ENCODE data around the gene PHF19.
A peak's percentile ranks its signal among the peaks of the same experiment; 100 is the strongest.

The PHF19 gene

GRCh38 chr9:120899490-120900068, 22.6 kb upstream of the PHF19 start:
- Histone ChIP-seq H3K27me3 (ENCODE audit: control insufficient read depth, insufficient read depth, low read length) (peaks cover 9% of the 10 kb centered on the region), H3K4me3 (ENCODE audit: low read depth, low read length) (no peak overlapping the region), H3K9ac (ENCODE audit: low read depth, low read length) (no peak overlapping the region), H3K9me3 (ENCODE audit: control insufficient read depth, insufficient read depth, low read length) (no peaks in the 10 kb centered on the region), H3K4me1 (ENCODE audit: control insufficient read depth, insufficient read depth, low read length) (no peaks in the 10 kb centered on the region), H3K27ac (ENCODE audit: low read depth, low read length) (no peak overlapping the region), H3K36me3 (ENCODE audit: control insufficient read depth, insufficient read depth, low read length) (no peaks in the 10 kb centered on the region)

DNA sequence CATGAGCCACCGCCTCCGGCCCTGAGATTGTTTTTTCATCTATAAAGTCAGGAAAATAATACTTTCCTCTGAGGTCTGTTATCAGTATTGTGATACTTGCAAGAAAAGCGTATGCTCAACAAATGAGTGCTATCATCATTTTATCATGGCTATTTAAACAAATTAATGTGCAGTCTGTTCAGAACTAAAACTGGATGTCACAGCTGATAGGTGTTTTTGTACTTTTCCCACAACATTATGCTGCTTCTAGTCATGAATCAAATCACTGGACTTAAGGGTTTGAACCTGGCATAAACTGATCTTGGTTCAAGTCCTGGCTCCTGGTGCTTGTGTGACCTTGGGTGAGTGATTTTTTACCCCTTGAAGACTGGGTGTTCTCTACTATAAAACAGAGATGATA, 21.4 kb upstream of the PHF19 start:
- Histone ChIP-seq H3K9me3 (ENCODE audit: control insufficient read depth, insufficient read depth, low read length) (no peaks in the 10 kb centered on the region), H3K27ac (ENCODE audit: low read depth, low read length) (no peak overlapping the region), H3K9ac (ENCODE audit: low read depth, low read length) (no peak overlapping the region), H3K27me3 (ENCODE audit: control insufficient read depth, insufficient read depth, low read length) (peaks cover 20% of the 10 kb centered on the region), H3K36me3 (ENCODE audit: control insufficient read depth, insufficient read depth, low read length) (no peaks in the 10 kb centered on the region), H3K4me3 (ENCODE audit: low read depth, low read length) (no peak overlapping the region), H3K4me1 (ENCODE audit: control insufficient read depth, insufficient read depth, low read length) (0 out of 2 replicates have a peak, but pooled peaks cover 3% of the 10 kb centered on the region)

DNA sequence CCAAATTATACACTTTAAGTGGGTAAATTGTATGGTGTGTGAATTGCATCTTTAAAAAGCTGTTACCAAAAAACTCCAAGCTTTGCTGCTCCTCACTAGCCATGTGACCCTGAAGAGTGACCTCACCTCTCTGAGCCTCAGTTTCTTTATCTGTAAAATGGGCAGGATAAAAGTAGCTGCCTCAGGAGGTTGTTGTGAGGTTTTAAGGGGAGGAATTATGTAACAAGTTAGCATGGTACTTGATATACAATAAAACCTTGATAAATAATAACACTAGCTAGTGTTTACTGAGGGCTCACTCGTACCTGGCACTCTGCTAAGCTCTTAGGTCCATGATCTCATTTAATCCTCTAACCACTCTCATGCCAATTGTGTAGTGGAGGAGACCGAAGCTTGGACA, 19.0 kb upstream of the PHF19 start:
- Histone ChIP-seq H3K36me3 (ENCODE audit: control insufficient read depth, insufficient read depth, low read length) (no peaks in the 10 kb centered on the region), H3K27me3 (ENCODE audit: control insufficient read depth, insufficient read depth, low read length) (peaks cover 25% of the 10 kb centered on the region), H3K9ac (ENCODE audit: low read depth, low read length) (no peak overlapping the region), H3K27ac (ENCODE audit: low read depth, low read length) (no peak overlapping the region), H3K4me3 (ENCODE audit: low read depth, low read length) (no peak overlapping the region), H3K4me1 (ENCODE audit: control insufficient read depth, insufficient read depth, low read length) (0 out of 2 replicates have a peak, but pooled peaks cover 3% of the 10 kb centered on the region), H3K9me3 (ENCODE audit: control insufficient read depth, insufficient read depth, low read length) (no peaks in the 10 kb centered on the region)

GRCh38 chr9:120894321-120895148, 17.5 kb upstream of the PHF19 start:
- peaks cover 25% of the 10 kb centered on the region for H3K27me3 ChIP-seq (ENCODE audit: control insufficient read depth, insufficient read depth, low read length)
- 0 out of 2 replicates have a peak, but pooled peaks cover 11% of the 10 kb centered on the region for H3K4me1 ChIP-seq (ENCODE audit: control insufficient read depth, insufficient read depth, low read length)
- H3K9me3 ChIP-seq (ENCODE audit: control insufficient read depth, insufficient read depth, low read length) = no peaks in the 10 kb centered on the region
- no peak overlapping the region for H3K27ac ChIP-seq (ENCODE audit: low read depth, low read length)
- H3K36me3 ChIP-seq (ENCODE audit: control insufficient read depth, insufficient read depth, low read length) = no peaks in the 10 kb centered on the region
- peak overlapping the region; percentile 53 for H3K4me3 ChIP-seq (ENCODE audit: low read depth, low read length)
- no peak overlapping the region for H3K9ac ChIP-seq (ENCODE audit: low read depth, low read length)

- H3K4me1 ChIP-seq (ENCODE audit: control insufficient read depth, insufficient read depth, low read length) = 0 out of 2 replicates have a peak, but pooled peaks cover 11% of the 10 kb centered on the region
- no peak overlapping the region for H3K9ac ChIP-seq (ENCODE audit: low read depth, low read length)
These were observed 16.8 kb upstream of the PHF19 start for GRCh38 chr9:120893611-120894307.

GRCh38 chr9:120892748-120893610, 16.0 kb upstream of the PHF19 start:
- H3K27me3 ChIP-seq (ENCODE audit: control insufficient read depth, insufficient read depth, low read length) = peaks cover 25% of the 10 kb centered on the region
- no peak overlapping the region for H3K9ac ChIP-seq (ENCODE audit: low read depth, low read length)
- H3K36me3 ChIP-seq (ENCODE audit: control insufficient read depth, insufficient read depth, low read length) = no peaks in the 10 kb centered on the region
- H3K4me3 ChIP-seq (ENCODE audit: low read depth, low read length) = no peak overlapping the region
- no peak overlapping the region for H3K27ac ChIP-seq (ENCODE audit: low read depth, low read length)
- 0 out of 2 replicates have a peak, but pooled peaks cover 11% of the 10 kb centered on the region for H3K4me1 ChIP-seq (ENCODE audit: control insufficient read depth, insufficient read depth, low read length)
- no peaks in the 10 kb centered on the region for H3K9me3 ChIP-seq (ENCODE audit: control insufficient read depth, insufficient read depth, low read length)

More at GRCh38 chr9:120893611-120894307, 16.8 kb upstream of the PHF19 start:
- Histone ChIP-seq H3K9me3 (ENCODE audit: control insufficient read depth, insufficient read depth, low read length) (no peaks in the 10 kb centered on the region), H3K27me3 (ENCODE audit: control insufficient read depth, insufficient read depth, low read length) (peaks cover 25% of the 10 kb centered on the region), H3K27ac (ENCODE audit: low read depth, low read length) (no peak overlapping the region), H3K4me3 (ENCODE audit: low read depth, low read length) (peak overlapping the region; percentile 53; the same call in 1 of the 2 replicates), H3K36me3 (ENCODE audit: control insufficient read depth, insufficient read depth, low read length) (no peaks in the 10 kb centered on the region)

DNA sequence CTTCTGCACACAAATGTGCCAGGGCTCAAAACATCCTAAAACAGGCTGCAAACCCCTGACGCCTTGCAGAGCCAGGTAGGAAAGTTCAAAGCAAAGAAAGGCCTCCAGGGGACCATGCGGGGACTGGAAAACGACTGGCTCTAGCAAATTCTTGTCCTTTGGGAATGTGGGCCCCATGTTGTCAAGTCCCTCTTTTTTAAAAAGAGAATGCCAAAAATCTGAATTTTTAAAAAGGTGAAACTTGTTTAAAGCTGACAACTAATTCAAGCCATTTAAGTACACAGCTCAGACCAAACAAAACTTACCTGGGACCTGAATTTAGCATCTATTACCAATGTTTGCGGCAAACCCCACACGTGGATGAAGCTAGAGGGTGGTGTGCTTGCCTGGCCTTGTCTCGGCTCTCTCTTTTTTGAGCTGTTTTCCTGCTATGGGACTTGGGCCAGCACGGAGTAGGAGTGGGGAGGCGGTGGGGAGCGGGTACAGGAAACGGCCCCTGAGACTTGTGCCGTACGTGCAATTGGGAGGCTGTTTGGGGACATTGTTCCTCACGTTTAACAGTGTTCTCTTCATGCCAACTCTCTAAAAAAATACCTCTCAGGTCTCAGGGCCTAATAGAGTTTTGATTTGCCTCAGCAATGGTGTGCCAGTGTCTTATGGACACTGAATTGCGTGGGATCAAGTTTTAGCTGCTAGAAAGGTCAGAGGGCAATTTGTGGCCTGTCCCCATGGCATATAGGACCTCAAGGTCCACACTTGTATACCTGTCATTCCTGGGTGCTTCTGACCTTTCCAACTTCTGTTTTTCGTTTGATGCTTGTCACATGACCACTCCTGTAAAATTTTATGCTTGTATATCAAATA, 15.1 kb upstream of the PHF19 start:
- Histone ChIP-seq H3K4me1 (ENCODE audit: control insufficient read depth, insufficient read depth, low read length) (0 out of 2 replicates have a peak, but pooled peaks cover 11% of the 10 kb centered on the region), H3K9me3 (ENCODE audit: control insufficient read depth, insufficient read depth, low read length) (no peaks in the 10 kb centered on the region), H3K27ac (ENCODE audit: low read depth, low read length) (no peak overlapping the region), H3K36me3 (ENCODE audit: control insufficient read depth, insufficient read depth, low read length) (no peaks in the 10 kb centered on the region), H3K9ac (ENCODE audit: low read depth, low read length) (no peak overlapping the region), H3K4me3 (ENCODE audit: low read depth, low read length) (no peak overlapping the region), H3K27me3 (ENCODE audit: control insufficient read depth, insufficient read depth, low read length) (peaks cover 25% of the 10 kb centered on the region)

DNA sequence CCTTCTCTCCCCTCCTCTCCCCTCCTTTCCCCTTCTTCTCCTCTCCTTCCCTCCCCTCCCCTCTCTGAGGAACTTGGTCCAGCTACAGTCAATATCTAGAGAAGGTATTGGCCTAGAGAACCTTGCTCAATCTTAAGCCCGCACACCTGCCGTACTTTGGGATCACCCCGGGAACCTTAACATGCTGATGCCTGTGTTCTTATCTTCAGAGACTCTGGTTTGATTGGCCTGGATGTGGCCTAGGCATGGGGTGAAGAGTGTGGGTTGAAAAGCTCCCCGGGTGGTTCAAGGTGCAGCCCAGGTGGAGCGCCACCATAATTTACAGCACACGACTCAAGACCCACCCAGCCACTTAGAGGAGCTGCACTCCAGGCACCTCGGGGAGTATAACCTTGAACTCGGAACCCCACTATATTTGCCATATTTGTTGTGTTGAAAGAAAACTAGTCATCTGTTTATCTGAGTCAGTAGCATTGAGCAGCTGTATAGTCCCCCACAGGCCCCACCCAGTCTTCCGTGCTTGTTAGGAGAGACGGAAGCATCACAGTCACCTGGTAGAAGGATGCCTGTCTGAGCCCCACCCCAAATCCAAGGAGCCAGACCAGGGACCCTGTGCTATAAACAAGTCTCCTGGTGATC, 14.4 kb upstream of the PHF19 start:
- 0 out of 2 replicates have a peak, but pooled peaks cover 11% of the 10 kb centered on the region for H3K4me1 ChIP-seq (ENCODE audit: control insufficient read depth, insufficient read depth, low read length)
- peaks cover 25% of the 10 kb centered on the region for H3K27me3 ChIP-seq (ENCODE audit: control insufficient read depth, insufficient read depth, low read length)
- H3K27ac ChIP-seq (ENCODE audit: low read depth, low read length) = no peak overlapping the region
- no peak overlapping the region for H3K9ac ChIP-seq (ENCODE audit: low read depth, low read length)
- no peaks in the 10 kb centered on the region for H3K9me3 ChIP-seq (ENCODE audit: control insufficient read depth, insufficient read depth, low read length)
- H3K4me3 ChIP-seq (ENCODE audit: low read depth, low read length) = no peak overlapping the region
- no peaks in the 10 kb centered on the region for H3K36me3 ChIP-seq (ENCODE audit: control insufficient read depth, insufficient read depth, low read length)

DNA sequence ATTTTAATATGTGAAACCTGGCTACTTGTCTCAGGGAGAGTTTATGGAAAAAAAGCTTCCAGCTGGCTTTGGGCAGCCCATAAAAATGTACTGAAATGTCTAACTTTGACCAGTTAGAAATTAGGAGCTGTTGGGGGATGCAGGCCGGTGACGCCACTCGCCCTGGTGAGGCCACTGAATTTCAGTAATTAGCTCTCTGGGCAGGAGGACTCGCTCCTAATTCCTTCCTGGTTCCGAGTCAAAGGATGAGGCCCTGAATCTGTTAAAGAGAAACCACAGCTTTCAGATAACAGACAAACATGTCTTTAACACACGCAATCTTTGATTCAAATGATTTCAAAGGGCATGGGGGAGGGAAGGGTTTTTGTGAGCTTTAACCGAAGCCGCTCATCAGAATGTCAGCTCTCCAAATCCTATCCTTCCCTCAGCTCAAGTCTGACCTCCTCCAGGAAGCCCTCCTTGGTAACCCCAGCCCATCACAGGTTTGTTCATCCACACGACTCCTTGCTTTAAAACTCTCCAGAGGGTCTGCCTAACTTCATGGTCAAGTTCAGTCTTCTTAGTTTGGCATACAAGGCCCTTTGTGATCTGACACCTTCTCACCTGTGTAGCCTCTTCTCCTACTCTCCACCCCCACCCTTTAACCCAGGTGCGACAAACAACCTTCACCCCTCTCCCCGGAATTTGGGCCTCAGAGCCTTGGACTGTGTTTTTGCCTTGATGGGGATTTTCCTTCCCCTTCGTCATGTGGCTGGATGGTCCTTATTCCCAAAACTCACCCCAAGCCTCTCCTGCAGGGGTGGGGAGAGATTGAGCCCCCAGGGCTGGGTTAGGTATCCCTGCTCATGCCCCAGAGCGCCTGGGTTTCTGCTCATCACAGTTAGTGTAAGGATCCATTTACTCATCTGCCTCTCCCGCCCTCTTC, 13.6 kb upstream of the PHF19 start:
- Histone ChIP-seq H3K9me3 (ENCODE audit: control insufficient read depth, insufficient read depth, low read length) (no peaks in the 10 kb centered on the region), H3K27me3 (ENCODE audit: control insufficient read depth, insufficient read depth, low read length) (peaks cover 25% of the 10 kb centered on the region), H3K27ac (ENCODE audit: low read depth, low read length) (no peak overlapping the region), H3K4me3 (ENCODE audit: low read depth, low read length) (no peak overlapping the region), H3K9ac (ENCODE audit: low read depth, low read length) (no peak overlapping the region), H3K36me3 (ENCODE audit: control insufficient read depth, insufficient read depth, low read length) (no peaks in the 10 kb centered on the region), H3K4me1 (ENCODE audit: control insufficient read depth, insufficient read depth, low read length) (0 out of 2 replicates have a peak, but pooled peaks cover 11% of the 10 kb centered on the region)

Data from HUES48 (cell line).